GM11168 (cell line): ENCODE results near the gene GPR161.

ENCODE experiments used
- in situ Hi-C: fragments of 300-500 bp; cut with MboI; formaldehyde crosslinking; loops from one replicate; pipeline ENCODE4 v1.12.0; 2022; ENCODE audit warnings: low sequenced_read_pairs; ENCODE audit not compliant: unreplicated experiment

The GPR161 gene

GRCh38 chr1:168053681-168054080, 83.0 kb downstream of the GPR161 start:
- in situ Hi-C loops = no loop called here

- in situ Hi-C loops = no loop called here
These were observed 85.8 kb downstream of the GPR161 start for GRCh38 chr1:168050880-168051279.

- in situ Hi-C loops = no loop called here
These were observed 86.4 kb downstream of the GPR161 start for GRCh38 chr1:168050307-168050706.

DNA sequence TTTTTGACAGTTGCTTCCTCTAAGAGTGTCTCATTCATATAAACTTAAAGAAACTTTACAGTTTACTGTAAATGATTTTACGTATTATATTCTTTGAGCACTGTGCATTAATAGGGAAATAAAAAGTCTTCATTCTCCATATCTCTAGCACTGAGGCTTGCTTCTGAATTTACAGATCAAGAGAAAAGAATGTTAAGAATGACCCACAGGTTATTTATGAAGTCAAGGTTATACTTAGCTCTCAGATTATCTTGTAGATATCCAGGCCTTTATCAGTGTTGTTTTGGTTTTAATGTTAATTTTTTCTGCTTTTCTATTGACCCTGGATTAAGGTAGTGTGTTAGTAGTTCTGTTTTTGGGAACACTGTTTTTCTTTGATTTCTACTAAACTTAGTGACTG, 91.4 kb downstream of the GPR161 start:
- in situ Hi-C loops = no loop called here

GRCh38 chr1:168042362-168042761, 94.4 kb downstream of the GPR161 start:
- in situ Hi-C loops = no loop called here

- in situ Hi-C loops = no loop called here
These were observed 101.4 kb downstream of the GPR161 start for GRCh38 chr1:168035345-168035744.

- in situ Hi-C loops = no loop called here
These were observed 104.7 kb downstream of the GPR161 start for GRCh38 chr1:168032029-168032428.

DNA sequence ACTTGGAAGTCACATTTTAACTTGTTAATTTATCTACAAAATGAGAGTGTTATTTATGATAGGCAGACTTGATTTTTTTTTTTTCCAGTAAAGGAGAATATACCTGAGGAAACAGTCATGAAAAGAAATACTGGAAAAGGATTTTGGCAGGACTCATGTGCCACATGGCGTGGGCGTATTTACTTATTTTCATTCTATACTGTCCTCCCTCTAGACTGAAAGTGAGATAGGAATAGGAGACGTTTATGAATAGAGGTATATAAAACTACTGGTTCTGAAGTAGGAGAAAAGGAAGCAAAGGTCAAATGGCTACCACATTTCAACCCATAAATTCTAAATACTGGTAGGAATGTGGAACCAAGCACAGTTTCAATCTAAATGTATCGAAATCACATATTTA, 105.1 kb downstream of the GPR161 start:
- in situ Hi-C loops = no loop called here

DNA sequence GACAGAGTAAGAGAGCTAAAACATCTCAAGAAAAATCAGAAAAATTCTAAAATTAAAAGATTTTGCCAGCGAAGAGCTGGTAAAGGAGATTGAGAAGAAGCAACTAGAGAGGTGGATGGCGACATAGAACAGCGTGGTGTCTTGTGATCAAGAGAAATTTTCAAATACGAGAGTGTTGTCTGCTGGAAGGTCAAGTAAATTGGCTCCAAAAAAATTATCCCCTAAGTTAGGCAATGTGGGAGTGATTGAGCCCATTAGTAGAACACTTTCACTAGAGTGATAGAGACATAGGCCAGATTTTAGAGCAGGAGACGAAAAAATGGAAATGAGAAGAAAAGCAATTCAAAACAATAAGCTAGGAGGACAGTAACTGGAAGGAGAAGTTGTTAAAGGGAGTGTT, 105.5 kb downstream of the GPR161 start:
- in situ Hi-C loops = no loop called here
